GM18951 (cell line): ENCODE results near the gene IL17REL.
"Not testable (repeated sequence)": the region's sequence is repeated elsewhere in the genome, so short reads cannot be mapped to it uniquely, and the experiment has no call there.

Experiments used
- POLR2A ChIP-seq: IDR thresholded peaks from 4 replicates; pipeline ENCODE4 v1.6.1; 2011; ENCODE audit warnings: mild to moderate bottlenecking; ENCODE audit not compliant: insufficient read length, insufficient read depth; ENCODE audit errors: extremely low read depth
- in situ Hi-C: fragments of 300-500 bp; cut with MboI; formaldehyde crosslinking; loops from one replicate; pipeline ENCODE4 v1.12.0; 2022; ENCODE audit warnings: low sequenced_read_pairs, mixed read lengths, inconsistent platforms; ENCODE audit not compliant: unreplicated experiment

IL17REL gene

GRCh38 chr22:49992921-49993648, 19.5 kb downstream of the IL17REL start:
- in situ Hi-C loops: no loop called here

GRCh38 chr22:49991907-49992533, 20.5 kb downstream of the IL17REL start:
- in situ Hi-C loops: no loop called here
- no peak for TF ChIP-seq POLR2A

More at GRCh38 chr22:49992921-49993648, 19.5 kb downstream of the IL17REL start:
- no peak for TF ChIP-seq POLR2A

DNA sequence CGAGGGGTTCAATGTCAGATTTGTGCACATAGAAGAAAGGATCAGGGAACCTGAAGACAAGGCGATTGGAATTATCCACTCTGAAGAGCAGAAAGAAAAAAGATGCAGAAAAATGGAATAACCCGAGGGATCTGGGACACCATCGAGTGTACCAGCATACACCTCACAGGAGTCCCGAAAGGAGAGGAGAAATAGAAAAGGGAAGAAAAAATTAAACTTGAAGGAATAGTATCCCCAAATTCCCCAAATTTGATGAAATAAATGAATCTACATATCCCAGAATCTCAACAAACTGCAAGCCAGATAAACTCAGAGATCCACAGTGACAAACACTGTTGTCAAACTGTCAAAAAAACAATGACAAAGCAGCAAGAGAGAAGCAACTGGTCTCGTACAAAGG, 21.4 kb downstream of the IL17REL start:
- no peak for TF ChIP-seq POLR2A
- in situ Hi-C loops: no loop called here

GRCh38 chr22:49989826-49990225, 22.7 kb downstream of the IL17REL start:
- in situ Hi-C loops: not testable (repeated sequence)

DNA sequence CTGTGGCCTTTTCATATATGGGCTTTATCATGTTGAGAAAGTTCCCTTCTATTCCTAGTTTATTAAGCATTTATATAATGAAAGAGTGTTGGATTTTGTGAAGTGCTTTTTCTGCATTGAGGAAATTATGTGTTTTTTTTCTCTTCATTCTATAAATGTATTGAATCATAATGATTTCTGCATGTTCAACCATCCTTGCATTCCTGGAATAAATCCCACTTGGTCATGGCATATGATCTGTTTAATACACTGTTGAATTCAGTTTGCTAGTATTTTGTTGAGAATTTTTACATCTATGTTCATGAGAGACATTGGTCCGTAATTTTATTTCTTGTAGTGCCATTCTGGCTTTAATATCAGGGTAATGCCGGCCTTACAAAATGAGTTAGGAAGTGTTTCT, 26.2 kb downstream of the IL17REL start:
- in situ Hi-C loops: no loop called here
- TF ChIP-seq POLR2A: no peak

- TF ChIP-seq POLR2A: no peak
- in situ Hi-C loops: no loop called here
Measured at GRCh38 chr22:49983148-49984042, 29.2 kb downstream of the IL17REL start.

- in situ Hi-C loops: not testable (repeated sequence)
Measured at GRCh38 chr22:49981799-49982198, 30.8 kb downstream of the IL17REL start.

DNA sequence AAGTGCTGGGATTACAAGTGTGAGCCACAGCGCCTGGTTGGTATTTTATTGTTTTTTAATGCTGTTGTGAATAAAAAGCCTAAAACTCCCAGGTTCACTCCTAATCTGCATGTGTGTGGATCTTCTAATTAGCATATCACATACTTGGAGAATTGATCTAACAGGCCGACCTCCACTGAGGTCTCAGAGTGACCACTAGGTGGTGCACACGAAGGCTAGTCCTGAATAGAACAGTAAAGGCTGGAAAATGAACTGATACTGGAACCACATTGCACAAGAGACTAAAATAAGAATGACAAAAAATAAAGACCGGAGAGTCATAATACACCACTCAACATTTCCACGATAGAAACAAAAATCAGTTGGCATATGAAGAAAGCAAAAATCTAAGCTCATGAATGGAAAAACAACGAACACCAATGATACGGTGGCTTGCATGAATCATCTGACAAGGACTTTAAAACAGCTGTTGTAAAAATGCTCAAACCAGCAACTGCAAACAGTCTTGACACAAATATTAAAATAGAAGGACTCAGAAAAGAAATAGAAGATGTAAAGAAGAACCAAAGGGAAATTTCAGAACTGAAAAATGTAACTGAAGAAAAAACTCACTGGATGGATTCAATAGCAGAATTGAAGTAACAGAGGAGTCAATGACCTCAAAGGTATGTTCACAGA, 32.8 kb downstream of the IL17REL start:
- in situ Hi-C loops: no loop called here
- TF ChIP-seq POLR2A: no peak

- no peak for TF ChIP-seq POLR2A
- in situ Hi-C loops: no loop called here
Measured at GRCh38 chr22:49977578-49977977, 35.0 kb downstream of the IL17REL start.

- TF ChIP-seq POLR2A: no peak
Measured at GRCh38 chr22:49976439-49977175, 36.0 kb downstream of the IL17REL start.

DNA sequence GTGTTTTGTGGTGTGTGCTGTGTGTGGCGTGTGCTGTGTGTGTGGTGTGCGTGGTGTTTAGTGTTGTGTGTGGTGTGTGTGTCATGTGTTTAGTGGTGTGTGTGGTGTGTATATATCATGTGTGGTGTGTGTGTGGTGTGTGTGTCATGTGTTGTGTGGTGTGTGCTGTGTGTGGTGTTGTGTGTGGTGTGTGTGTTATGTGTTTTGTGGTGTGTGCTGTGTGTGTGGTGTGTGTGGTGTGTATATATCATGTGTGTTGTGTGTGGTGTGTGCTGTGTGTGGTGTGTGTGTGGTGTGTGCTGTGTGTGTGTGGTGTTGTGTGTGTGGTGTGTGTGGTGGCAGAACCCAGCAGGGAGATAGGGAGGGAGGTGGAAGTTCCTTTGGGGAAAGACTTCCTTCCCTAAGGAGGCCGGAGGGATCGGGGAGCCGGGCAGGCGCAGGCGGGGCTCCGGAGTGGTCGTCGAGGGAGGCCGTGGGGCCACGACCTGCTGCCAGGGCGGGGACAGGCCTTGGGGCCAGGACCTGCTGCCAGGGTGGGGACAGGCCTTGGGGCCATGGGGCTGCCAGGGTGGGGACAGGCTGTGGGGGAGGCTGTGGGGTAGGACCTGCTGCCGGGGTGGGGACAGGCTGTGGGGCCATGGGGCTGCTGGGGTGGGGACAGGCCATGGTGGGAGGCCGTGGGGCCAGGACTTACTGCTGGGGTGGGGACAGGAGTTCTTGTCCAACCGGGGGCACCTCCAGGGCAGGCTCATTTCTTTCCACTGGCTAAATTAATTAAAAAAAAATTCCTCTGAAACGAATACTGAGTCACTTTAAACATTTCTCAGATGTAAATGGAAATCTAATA, 36.8 kb downstream of the IL17REL start:
- TF ChIP-seq POLR2A: no peak
- in situ Hi-C loops: no loop called here

More at GRCh38 chr22:49976439-49977175, 36.0 kb downstream of the IL17REL start:
- in situ Hi-C loops: no loop called here
